ENCODE results near the gene STAU1.

- TF ChIP-seq CTCF (IDR thresholded peaks at IDR 0.05; ENCODE audit: low read depth, low read length, missing input control) (no peak), SP1 (IDR thresholded peaks at IDR 0.05) (no peak), MAX (IDR thresholded peaks at IDR 0.05) (no peak), RAD21 (IDR thresholded peaks at IDR 0.05) (no peak), YY1 (IDR thresholded peaks at IDR 0.05) (no peak)
- TF ChIP-seq, protein P1, sequence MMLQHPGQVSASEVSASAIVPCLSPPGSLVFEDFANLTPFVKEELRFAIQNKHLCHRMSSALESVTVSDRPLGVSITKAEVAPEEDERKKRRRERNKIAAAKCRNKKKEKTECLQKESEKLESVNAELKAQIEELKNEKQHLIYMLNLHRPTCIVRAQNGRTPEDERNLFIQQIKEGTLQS (IDR thresholded peaks at IDR 0.05), result no peak
- TF ChIP-seq, protein P2, sequence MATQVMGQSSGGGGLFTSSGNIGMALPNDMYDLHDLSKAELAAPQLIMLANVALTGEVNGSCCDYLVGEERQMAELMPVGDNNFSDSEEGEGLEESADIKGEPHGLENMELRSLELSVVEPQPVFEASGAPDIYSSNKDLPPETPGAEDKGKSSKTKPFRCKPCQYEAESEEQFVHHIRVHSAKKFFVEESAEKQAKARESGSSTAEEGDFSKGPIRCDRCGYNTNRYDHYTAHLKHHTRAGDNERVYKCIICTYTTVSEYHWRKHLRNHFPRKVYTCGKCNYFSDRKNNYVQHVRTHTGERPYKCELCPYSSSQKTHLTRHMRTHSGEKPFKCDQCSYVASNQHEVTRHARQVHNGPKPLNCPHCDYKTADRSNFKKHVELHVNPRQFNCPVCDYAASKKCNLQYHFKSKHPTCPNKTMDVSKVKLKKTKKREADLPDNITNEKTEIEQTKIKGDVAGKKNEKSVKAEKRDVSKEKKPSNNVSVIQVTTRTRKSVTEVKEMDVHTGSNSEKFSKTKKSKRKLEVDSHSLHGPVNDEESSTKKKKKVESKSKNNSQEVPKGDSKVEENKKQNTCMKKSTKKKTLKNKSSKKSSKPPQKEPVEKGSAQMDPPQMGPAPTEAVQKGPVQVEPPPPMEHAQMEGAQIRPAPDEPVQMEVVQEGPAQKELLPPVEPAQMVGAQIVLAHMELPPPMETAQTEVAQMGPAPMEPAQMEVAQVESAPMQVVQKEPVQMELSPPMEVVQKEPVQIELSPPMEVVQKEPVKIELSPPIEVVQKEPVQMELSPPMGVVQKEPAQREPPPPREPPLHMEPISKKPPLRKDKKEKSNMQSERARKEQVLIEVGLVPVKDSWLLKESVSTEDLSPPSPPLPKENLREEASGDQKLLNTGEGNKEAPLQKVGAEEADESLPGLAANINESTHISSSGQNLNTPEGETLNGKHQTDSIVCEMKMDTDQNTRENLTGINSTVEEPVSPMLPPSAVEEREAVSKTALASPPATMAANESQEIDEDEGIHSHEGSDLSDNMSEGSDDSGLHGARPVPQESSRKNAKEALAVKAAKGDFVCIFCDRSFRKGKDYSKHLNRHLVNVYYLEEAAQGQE (IDR thresholded peaks at IDR 0.05), result no peak
These were observed 15.7 kb downstream of the STAU1 start for GRCh38 chr20:49172413-49172812.

Data from liver (tissue), 3 donors.